Activated CD8-positive, alpha-beta memory T cell treated with anti-CD3 and anti-CD28 coated beads, Interleukin-2, amount 50 U/mL, for 48 hours (primary cell): ENCODE data around the gene GPC6.
"Not testable (repeated sequence)": the region's sequence is repeated elsewhere in the genome, so short reads cannot be mapped to it uniquely, and the experiment has no call there.

Source experiments
- DNase-seq: peaks from one replicate; pipeline ENCODE4 v3.0.0-alpha.2; 2020

The GPC6 gene

GRCh38 chr13:93270769-93271742 lies 44.4 kb downstream of the GPC6 start:
- no peak for DNase-seq

GRCh38 chr13:93279982-93280381 lies 53.4 kb downstream of the GPC6 start:
- no peak for DNase-seq

GRCh38 chr13:93280688-93281087 lies 54.1 kb downstream of the GPC6 start:
- no peak for DNase-seq

- DNase-seq, result no peak
Observed at GRCh38 chr13:93283255-93283654, 56.6 kb downstream of the GPC6 start.

- DNase-seq, result no peak
Observed at GRCh38 chr13:93284064-93284463, 57.5 kb downstream of the GPC6 start.

- DNase-seq, result no peak
Observed at GRCh38 chr13:93286047-93286446, 59.4 kb downstream of the GPC6 start.

GRCh38 chr13:93289053-93289452 lies 62.4 kb downstream of the GPC6 start:
- DNase-seq, result no peak

- DNase-seq, result no peak
Observed at GRCh38 chr13:93289842-93290241, 63.2 kb downstream of the GPC6 start.

- DNase-seq, result no peak
Observed at GRCh38 chr13:93290503-93290902, 63.9 kb downstream of the GPC6 start.

- no peak for DNase-seq
Observed at GRCh38 chr13:93292366-93292765, 65.8 kb downstream of the GPC6 start.

GRCh38 chr13:93293710-93294109 lies 67.1 kb downstream of the GPC6 start:
- no peak for DNase-seq

- no peak for DNase-seq
Observed at GRCh38 chr13:93296584-93296983, 70.0 kb downstream of the GPC6 start.

GRCh38 chr13:93298713-93299112 lies 72.1 kb downstream of the GPC6 start:
- DNase-seq, result no peak

GRCh38 chr13:93304134-93304533 lies 77.5 kb downstream of the GPC6 start:
- DNase-seq, result no peak

GRCh38 chr13:93304868-93305613 lies 78.4 kb downstream of the GPC6 start:
- DNase-seq, result no peak

- no peak for DNase-seq
Observed at GRCh38 chr13:93305886-93306285, 79.3 kb downstream of the GPC6 start.

- DNase-seq, result no peak
Observed at GRCh38 chr13:93307136-93307535, 80.5 kb downstream of the GPC6 start.

- DNase-seq, result no peak
Observed at GRCh38 chr13:93307651-93308050, 81.0 kb downstream of the GPC6 start.

- no peak for DNase-seq
Observed at GRCh38 chr13:93309886-93310523, 83.4 kb downstream of the GPC6 start.

GRCh38 chr13:93316841-93317240 lies 90.2 kb downstream of the GPC6 start:
- DNase-seq, result no peak

- DNase-seq, result no peak
Observed at GRCh38 chr13:93318534-93319254, 92.1 kb downstream of the GPC6 start.

- DNase-seq, result no peak
Observed at GRCh38 chr13:93320942-93321341, 94.3 kb downstream of the GPC6 start.

- DNase-seq, result not testable (repeated sequence)
Observed at GRCh38 chr13:93323880-93324279, 97.3 kb downstream of the GPC6 start.
